ENCODE data around the gene KCMF1. TPM values are rescaled to one million over a fixed set of nuclear protein-coding genes. Genes with fewer than 3 reads are reported as not detected.

The KCMF1 gene
- total RNA-seq, 2 donors from 2014 or later: 96.1 to 117 TPM

Other genes with a start within 250 kb of the KCMF1 start
- gene TRABD2A, start 90.1 kb upstream of the KCMF1 start, total RNA-seq: 10 to 100 TPM in 1 of 2 donors, 1 to 10 TPM in 1; 6.6 to 18.3 TPM
- gene TMSB10, start 65.5 kb upstream of the KCMF1 start, total RNA-seq: 1,000 to 10,000 TPM; 1,502 to 3,073 TPM
- gene TCF7L1, start 162.2 kb downstream of the KCMF1 start, total RNA-seq: under 1 TPM in 1 of 2 donors, not detected in 1; 0.14 TPM

All from natural killer cell treated with Interleukin-12 subunit alpha and Interleukin-12 subunit beta and Interleukin-15 and Interleukin-18, amount 100 ng/mL, for 72 hours (primary cell).